SK-N-SH treated with all-trans-retinoic acid at 6 μM for 48 hours (cell line): ENCODE measurements around the gene POLR2A.

Experiments
- ATAC-seq: fragments of 200-7000 bp; cut with Tn5 transposase; 3 replicates; pipeline ENCODE4 v1.9.1; 2020; ENCODE audit warnings: mild to moderate bottlenecking, moderate library complexity
- ARNTL ChIP-seq: fragments of 450-650 bp; formaldehyde crosslinking; IDR thresholded peaks from 2 replicates; pipeline ENCODE4 v1.5.0; 2020; ENCODE audit warnings: low read depth, mild to moderate bottlenecking, moderate library complexity, borderline replicate concordance
- BACH2 ChIP-seq: fragments of 250-450 bp; sonication (Bioruptor Pico); IDR thresholded peaks from 2 replicates; pipeline ENCODE4 v1.9.0; 2021; ENCODE audit warnings: mild to moderate bottlenecking, borderline replicate concordance
- CSDC2 ChIP-seq: fragments of 250-450 bp; sonication (Bioruptor Pico); IDR thresholded peaks from 2 replicates; pipeline ENCODE4 v1.5.0; 2020; ENCODE audit warnings: mild to moderate bottlenecking, moderate library complexity
- ESRRG ChIP-seq: fragments of 250-450 bp; sonication (Bioruptor Pico); IDR thresholded peaks from 2 replicates; pipeline ENCODE4 v1.6.1; 2021; ENCODE audit warnings: mild to moderate bottlenecking
- GLIS3 ChIP-seq: fragments of 250-450 bp; sonication (Bioruptor Pico); IDR thresholded peaks from 2 replicates; pipeline ENCODE4 v1.5.0; 2020; ENCODE audit warnings: mild to moderate bottlenecking, moderate library complexity
- ISL1 ChIP-seq: fragments of 250-450 bp; sonication (Bioruptor Pico); IDR thresholded peaks from 2 replicates; pipeline ENCODE4 v2.1.2; 2022; ENCODE audit warnings: mild to moderate bottlenecking, moderate library complexity
- OSR1 ChIP-seq: fragments of 250-450 bp; sonication (Bioruptor Pico); IDR thresholded peaks from 2 replicates; pipeline ENCODE4 v1.8.0; 2022; ENCODE audit warnings: moderate library complexity, mild to moderate bottlenecking, inconsistent platforms
- PPARA ChIP-seq: fragments of 250-450 bp; sonication (Bioruptor Pico); IDR thresholded peaks from 2 replicates; pipeline ENCODE4 v1.5.0; 2020; ENCODE audit warnings: mild to moderate bottlenecking, borderline replicate concordance
- RARB ChIP-seq: fragments of 250-450 bp; sonication (Bioruptor Pico); IDR thresholded peaks from 2 replicates; pipeline ENCODE4 v1.8.0; 2021; ENCODE audit warnings: mild to moderate bottlenecking, moderate library complexity
- SNAI2 ChIP-seq: fragments of 250-450 bp; sonication (Bioruptor Pico); IDR thresholded peaks from 2 replicates; pipeline ENCODE4 v1.5.0; 2020; ENCODE audit warnings: mild to moderate bottlenecking, moderate library complexity
- TCF4 ChIP-seq: fragments of 250-450 bp; sonication (Bioruptor Pico); IDR thresholded peaks from 2 replicates; pipeline ENCODE4 v1.8.0; 2021; ENCODE audit warnings: mild to moderate bottlenecking, moderate library complexity, borderline replicate concordance
- TOX ChIP-seq: fragments of 250-450 bp; sonication (Bioruptor Pico); IDR thresholded peaks from 2 replicates; pipeline ENCODE4 v1.8.0; 2021; ENCODE audit warnings: mild to moderate bottlenecking, moderate library complexity, borderline replicate concordance
- ZC3H10 ChIP-seq: fragments of 250-450 bp; sonication (Bioruptor Pico); IDR thresholded peaks from 2 replicates; pipeline ENCODE4 v1.5.1; 2021; ENCODE audit warnings: mild to moderate bottlenecking, moderate library complexity
- ZFP30 ChIP-seq: fragments of 450-650 bp; formaldehyde crosslinking; IDR thresholded peaks from 2 replicates; pipeline ENCODE4 v1.5.0; 2022; ENCODE audit warnings: mild to moderate bottlenecking, moderate library complexity
- ZNF565 ChIP-seq: fragments of 450-650 bp; formaldehyde crosslinking; conservative IDR thresholded peaks from 2 replicates; pipeline ENCODE4 v1.5.0; 2020; ENCODE audit warnings: low read depth, mild to moderate bottlenecking, moderate library complexity
- ZNF70 ChIP-seq: fragments of 450-650 bp; formaldehyde crosslinking; IDR thresholded peaks from 2 replicates; pipeline ENCODE4 v1.5.0; 2020; ENCODE audit warnings: mild to moderate bottlenecking, moderate library complexity
- ZNF8 ChIP-seq: fragments of 450-650 bp; formaldehyde crosslinking; IDR thresholded peaks from 2 replicates; pipeline ENCODE4 v1.5.0; 2020; ENCODE audit warnings: mild to moderate bottlenecking, moderate library complexity
- TF ChIP-seq, protein P1 (sequence below): fragments of 250-450 bp; sonication (Bioruptor Pico); IDR thresholded peaks from 2 replicates; pipeline ENCODE4 v1.5.1; 2020; ENCODE audit warnings: low read depth, mild to moderate bottlenecking, moderate library complexity
- TF ChIP-seq, protein P2 (sequence below): fragments of 250-450 bp; sonication (Bioruptor Pico); IDR thresholded peaks from 2 replicates; pipeline ENCODE4 v1.5.1; 2021; ENCODE audit warnings: mild to moderate bottlenecking, moderate library complexity
- TF ChIP-seq, protein P3 (sequence below): fragments of 250-450 bp; sonication (Bioruptor Pico); IDR thresholded peaks from 2 replicates; pipeline ENCODE4 v1.8.0; 2021; ENCODE audit warnings: low read depth, mild to moderate bottlenecking, moderate library complexity, borderline replicate concordance
- TF ChIP-seq, protein P4 (sequence below): fragments of 250-450 bp; sonication (Bioruptor Pico); IDR thresholded peaks from 2 replicates; pipeline ENCODE4 v1.8.0; 2020; ENCODE audit warnings: mild to moderate bottlenecking, moderate library complexity, borderline replicate concordance

The POLR2A gene

DNA sequence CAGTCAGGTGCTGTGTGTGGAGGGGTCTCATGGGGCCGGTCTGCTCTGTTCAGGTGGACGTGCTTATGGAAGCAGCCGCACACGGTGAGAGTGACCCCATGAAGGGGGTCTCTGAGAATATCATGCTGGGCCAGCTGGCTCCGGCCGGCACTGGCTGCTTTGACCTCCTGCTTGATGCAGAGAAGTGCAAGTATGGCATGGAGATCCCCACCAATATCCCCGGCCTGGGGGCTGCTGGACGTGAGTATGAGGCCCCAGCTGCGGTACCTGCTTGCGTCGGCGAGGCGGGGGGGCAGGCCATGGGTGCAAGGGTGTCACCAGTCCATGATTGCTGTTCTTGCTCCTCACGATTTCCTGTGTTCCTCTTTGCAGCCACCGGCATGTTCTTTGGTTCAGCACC, 27.9 kb downstream of the POLR2A start (continued):
- TF ChIP-seq RARB (CRISPR knock-in tag): no peak
- TF ChIP-seq SNAI2 (CRISPR knock-in tag): no peak

DNA sequence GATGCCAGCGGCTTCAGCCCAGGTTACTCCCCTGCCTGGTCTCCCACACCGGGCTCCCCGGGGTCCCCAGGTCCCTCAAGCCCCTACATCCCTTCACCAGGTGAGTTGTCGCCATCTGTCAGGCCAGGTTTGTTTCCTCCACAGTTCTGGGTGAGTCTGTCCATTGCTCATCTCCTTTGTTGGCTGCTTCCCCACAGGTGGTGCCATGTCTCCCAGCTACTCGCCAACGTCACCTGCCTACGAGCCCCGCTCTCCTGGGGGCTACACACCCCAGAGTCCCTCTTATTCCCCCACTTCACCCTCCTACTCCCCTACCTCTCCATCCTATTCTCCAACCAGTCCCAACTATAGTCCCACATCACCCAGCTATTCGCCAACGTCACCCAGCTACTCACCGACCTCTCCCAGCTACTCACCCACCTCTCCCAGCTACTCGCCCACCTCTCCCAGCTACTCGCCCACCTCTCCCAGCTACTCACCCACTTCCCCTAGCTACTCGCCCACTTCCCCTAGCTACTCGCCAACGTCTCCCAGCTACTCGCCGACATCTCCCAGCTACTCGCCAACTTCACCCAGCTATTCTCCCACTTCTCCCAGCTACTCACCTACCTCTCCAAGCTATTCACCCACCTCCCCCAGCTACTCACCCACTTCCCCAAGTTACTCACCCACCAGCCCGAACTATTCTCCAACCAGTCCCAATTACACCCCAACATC, 28.8 kb downstream of the POLR2A start:
- no peak for ATAC-seq
- TF ChIP-seq SNAI2 (CRISPR knock-in tag) (no peak), ZFP30 (CRISPR knock-in tag) (no peak), ARNTL (CRISPR knock-in tag) (no peak)
- TF ChIP-seq, protein P1, sequence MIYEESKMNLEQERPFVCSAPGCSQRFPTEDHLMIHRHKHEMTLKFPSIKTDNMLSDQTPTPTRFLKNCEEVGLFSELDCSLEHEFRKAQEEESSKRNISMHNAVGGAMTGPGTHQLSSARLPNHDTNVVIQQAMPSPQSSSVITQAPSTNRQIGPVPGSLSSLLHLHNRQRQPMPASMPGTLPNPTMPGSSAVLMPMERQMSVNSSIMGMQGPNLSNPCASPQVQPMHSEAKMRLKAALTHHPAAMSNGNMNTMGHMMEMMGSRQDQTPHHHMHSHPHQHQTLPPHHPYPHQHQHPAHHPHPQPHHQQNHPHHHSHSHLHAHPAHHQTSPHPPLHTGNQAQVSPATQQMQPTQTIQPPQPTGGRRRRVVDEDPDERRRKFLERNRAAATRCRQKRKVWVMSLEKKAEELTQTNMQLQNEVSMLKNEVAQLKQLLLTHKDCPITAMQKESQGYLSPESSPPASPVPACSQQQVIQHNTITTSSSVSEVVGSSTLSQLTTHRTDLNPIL (CRISPR knock-in tag): no peak
- TF ChIP-seq, all 23 proteins: peak for 0

DNA sequence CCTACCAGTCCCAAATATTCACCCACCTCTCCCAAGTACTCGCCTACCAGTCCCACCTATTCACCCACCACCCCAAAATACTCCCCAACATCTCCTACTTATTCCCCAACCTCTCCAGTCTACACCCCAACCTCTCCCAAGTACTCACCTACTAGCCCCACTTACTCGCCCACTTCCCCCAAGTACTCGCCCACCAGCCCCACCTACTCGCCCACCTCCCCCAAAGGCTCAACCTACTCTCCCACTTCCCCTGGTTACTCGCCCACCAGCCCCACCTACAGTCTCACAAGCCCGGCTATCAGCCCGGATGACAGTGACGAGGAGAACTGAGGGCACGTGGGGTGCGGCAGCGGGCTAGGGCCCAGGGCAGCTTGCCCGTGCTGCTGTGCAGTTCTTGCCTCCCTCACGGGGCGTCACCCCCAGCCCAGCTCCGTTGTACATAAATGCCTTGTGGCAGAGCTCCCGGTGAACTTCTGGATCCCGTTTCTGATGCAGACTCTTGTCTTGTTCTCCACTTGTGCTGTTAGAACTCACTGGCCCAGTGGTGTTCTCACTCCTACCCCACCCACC, 29.8 kb downstream of the POLR2A start:
- no peak for ATAC-seq
- TF ChIP-seq OSR1 (no peak), ISL1 (CRISPR knock-in tag) (no peak), ESRRG (CRISPR knock-in tag) (no peak), ZNF565 (CRISPR knock-in tag) (no peak), TOX (CRISPR knock-in tag) (no peak), ZNF8 (CRISPR knock-in tag) (no peak)

DNA sequence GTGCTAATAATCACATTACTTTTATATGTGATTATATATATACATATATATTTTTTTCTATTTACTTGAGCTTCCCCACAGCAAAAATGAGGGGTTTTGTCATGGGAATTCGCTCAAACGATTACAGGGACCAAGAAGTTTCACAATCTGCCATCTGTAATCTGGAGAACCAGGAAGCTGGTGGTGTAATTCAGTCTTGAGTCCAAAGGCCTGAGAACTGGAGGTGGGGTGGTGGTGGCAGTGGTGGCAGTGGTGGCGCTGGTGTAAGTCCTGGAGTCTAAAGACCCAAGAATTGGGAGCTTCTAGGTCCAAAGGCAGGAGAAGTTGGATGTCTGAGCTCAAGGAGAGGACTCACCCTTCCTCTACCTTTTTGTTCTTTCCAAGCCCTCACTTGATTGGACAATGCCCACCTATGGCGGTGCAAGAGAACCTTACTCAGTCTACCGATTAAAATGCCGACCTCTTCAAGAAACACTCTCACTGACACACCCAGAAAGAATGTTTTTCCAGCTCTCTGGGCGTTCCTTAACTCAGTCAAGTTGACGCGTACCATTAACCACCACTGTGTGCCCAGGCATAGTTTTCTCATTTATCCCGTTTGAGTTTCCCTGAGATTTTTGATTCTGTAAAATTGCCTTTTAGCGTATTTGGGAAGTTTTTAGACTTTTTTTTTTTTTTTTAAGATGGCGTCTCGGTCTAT, 31.9 kb downstream of the POLR2A start:
- TF ChIP-seq ZC3H10 (no peak), SNAI2 (CRISPR knock-in tag) (no peak), TOX (CRISPR knock-in tag) (no peak), ZFP30 (CRISPR knock-in tag) (no peak), GLIS3 (no peak), PPARA (CRISPR knock-in tag) (no peak), BACH2 (CRISPR knock-in tag) (no peak), TCF4 (no peak), ZNF565 (CRISPR knock-in tag) (no peak), ZNF70 (no peak), ESRRG (CRISPR knock-in tag) (no peak), OSR1 (no peak), ZNF8 (CRISPR knock-in tag) (no peak), CSDC2 (CRISPR knock-in tag) (no peak), RARB (CRISPR knock-in tag) (no peak)
- TF ChIP-seq, protein P2, sequence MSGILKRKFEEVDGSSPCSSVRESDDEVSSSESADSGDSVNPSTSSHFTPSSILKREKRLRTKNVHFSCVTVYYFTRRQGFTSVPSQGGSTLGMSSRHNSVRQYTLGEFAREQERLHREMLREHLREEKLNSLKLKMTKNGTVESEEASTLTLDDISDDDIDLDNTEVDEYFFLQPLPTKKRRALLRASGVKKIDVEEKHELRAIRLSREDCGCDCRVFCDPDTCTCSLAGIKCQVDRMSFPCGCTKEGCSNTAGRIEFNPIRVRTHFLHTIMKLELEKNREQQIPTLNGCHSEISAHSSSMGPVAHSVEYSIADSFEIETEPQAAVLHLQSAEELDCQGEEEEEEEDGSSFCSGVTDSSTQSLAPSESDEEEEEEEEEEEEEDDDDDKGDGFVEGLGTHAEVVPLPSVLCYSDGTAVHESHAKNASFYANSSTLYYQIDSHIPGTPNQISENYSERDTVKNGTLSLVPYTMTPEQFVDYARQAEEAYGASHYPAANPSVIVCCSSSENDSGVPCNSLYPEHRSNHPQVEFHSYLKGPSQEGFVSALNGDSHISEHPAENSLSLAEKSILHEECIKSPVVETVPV (CRISPR knock-in tag): no peak
- TF ChIP-seq, protein P3, sequence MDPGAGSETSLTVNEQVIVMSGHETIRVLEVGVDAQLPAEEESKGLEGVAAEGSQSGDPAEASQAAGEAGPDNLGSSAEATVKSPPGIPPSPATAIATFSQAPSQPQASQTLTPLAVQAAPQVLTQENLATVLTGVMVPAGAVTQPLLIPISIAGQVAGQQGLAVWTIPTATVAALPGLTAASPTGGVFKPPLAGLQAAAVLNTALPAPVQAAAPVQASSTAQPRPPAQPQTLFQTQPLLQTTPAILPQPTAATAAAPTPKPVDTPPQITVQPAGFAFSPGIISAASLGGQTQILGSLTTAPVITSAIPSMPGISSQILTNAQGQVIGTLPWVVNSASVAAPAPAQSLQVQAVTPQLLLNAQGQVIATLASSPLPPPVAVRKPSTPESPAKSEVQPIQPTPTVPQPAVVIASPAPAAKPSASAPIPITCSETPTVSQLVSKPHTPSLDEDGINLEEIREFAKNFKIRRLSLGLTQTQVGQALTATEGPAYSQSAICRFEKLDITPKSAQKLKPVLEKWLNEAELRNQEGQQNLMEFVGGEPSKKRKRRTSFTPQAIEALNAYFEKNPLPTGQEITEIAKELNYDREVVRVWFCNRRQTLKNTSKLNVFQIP: no peak
- TF ChIP-seq, protein P1 (CRISPR knock-in tag): no peak
- TF ChIP-seq, protein P4, sequence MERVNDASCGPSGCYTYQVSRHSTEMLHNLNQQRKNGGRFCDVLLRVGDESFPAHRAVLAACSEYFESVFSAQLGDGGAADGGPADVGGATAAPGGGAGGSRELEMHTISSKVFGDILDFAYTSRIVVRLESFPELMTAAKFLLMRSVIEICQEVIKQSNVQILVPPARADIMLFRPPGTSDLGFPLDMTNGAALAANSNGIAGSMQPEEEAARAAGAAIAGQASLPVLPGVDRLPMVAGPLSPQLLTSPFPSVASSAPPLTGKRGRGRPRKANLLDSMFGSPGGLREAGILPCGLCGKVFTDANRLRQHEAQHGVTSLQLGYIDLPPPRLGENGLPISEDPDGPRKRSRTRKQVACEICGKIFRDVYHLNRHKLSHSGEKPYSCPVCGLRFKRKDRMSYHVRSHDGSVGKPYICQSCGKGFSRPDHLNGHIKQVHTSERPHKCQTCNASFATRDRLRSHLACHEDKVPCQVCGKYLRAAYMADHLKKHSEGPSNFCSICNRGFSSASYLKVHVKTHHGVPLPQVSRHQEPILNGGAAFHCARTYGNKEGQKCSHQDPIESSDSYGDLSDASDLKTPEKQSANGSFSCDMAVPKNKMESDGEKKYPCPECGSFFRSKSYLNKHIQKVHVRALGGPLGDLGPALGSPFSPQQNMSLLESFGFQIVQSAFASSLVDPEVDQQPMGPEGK (CRISPR knock-in tag): no peak
- no peak for ATAC-seq
